Amygdala (tissue), 56 donors: ENCODE results near the gene HES1.

Experiments used
- DNase-seq, 56 donors: peaks; one replicate each; lab custom pipeline; 2025; lab: John Stamatoyannopoulos, UW

The HES1 gene

DNA sequence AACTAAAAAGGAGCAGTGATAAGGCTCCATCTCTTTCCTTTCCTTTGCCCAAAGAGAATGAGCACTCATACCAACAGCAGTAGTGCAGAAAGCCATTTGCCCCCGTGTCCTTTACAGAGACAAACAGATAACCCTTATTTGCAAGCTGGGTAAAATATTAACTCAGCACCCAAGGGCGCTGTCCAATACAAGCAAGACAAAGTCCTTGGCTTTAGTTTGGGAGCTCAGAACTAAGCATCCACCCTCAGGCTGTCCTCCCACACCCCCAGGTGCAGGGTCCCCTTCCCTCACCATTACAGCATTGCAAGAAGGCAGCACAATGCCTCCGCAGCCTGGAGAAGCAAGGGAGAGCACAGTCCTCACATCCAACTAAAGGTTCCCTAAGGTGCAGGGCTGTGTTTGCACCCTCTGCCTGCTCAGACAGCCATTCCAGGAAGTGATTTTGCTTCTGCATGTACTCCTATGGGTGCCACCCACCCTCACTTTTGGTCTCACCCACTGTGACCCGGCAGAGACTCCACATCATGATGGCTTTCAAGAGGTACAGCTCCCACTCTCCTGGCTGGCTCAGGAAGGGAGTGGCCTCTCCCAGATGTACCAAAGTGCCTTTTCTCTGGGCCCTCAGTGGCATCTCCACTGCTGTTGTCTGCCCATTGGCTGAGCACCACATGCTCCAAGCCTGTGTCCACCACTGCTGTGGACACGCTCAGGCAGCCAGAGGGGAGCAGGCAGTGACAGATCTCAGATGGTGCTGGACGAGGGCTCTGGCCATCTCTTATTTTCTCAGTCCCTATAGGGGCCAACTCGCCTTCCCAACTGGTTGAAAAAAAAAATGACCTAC is 34.1 kb upstream of the HES1 start:
- no peak for DNase-seq

GRCh38 chr3:194102436-194102835 is 33.5 kb upstream of the HES1 start:
- DNase-seq: no peak

DNA sequence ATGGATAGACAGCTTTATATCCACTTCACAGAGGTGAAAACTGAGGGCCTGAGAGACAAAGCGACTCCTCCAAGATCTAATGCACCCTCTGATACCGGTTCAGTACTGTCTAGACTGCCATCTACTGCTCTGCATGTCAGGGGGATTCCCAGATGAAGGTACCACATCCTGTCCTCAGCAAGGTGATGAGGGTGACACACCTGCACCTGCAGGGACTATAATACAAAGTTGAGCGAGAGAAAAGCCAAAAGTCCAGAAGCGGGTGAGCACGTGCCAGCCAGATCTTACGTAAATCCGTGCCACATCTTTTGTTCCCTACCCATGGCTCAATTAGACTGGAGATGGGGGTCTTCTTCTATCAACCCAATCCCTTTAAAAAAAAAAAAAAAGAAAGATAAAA is 32.4 kb upstream of the HES1 start:
- DNase-seq: no peak

DNA sequence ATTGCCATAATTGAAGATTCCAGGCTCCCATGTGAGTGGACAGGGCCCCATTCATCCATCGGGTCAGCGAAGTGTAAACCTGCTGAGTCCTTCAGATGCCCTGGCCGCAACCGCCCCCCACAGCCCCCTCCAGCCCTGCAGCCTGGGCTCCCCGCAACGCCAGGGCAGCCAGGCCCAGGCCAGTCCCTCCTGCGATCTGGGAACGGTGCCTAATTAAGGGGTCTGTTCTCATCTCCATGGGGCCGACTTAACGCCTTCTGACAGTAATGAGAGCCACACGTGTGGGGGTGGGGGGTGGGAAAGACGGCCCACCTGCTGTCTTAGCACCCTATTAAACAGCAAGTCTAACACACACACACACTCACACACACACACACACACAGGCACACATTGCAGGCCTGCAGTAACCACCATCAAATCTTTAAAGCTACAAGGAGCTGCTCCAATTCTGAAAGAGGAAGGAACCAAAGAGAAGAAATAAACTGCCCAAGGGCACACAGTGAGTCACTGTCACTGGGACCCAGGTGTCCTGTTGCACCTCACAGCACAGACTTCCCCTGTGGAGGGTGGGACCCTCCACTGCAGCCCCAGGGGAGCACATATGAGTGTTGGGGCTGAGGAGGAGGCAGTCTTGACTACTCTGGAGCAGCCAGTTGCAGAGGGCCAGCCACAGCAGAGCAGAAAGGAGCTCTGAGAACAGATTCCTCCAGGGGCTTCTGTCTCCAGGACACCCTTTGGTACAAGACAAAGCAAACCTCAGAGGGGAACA is 31.8 kb upstream of the HES1 start:
- no peak for DNase-seq

DNA sequence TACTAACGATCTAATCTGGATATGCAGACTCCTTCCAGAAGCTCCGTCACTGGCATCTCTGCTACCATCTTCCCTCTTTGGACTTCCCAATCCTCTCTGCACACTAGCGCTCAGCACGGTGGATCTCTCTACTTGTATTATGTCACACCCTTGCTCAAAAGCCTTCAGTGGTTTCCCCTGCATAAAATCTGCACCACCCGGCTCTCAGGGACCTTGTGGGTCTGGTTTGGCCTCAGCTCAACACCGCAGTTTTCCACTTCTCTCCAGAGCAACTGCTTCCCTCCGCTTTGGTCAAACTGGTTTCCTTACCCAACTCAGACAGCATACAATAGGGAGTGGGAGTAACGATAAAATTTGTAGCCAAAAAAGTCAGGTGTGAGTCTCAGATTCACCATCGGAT is 30.7 kb upstream of the HES1 start:
- no peak for DNase-seq

- DNase-seq: no peak
Measured at GRCh38 chr3:194107107-194107506, 28.8 kb upstream of the HES1 start.

GRCh38 chr3:194109192-194109863 is 26.6 kb upstream of the HES1 start:
- no peak for DNase-seq

DNA sequence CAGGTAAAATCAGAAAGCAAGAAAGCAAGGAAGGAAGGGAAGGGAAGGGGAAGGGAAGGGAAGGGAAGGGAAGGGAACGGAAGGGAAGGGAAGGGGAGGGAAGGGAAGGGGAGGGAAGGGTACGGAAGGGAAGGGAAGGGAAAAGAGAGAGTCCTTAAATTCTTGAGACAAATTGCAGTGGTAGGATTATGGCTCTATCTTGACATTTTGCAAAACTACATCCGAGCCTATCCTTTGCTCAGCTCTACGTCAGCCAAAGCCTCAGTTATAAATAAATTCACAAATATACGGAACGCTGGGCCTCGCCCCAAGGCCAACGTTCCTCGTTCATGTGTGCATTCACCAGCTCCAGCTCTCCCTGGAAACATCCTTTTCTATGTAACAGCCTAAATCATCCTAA is 25.5 kb upstream of the HES1 start:
- DNase-seq: no peak

DNA sequence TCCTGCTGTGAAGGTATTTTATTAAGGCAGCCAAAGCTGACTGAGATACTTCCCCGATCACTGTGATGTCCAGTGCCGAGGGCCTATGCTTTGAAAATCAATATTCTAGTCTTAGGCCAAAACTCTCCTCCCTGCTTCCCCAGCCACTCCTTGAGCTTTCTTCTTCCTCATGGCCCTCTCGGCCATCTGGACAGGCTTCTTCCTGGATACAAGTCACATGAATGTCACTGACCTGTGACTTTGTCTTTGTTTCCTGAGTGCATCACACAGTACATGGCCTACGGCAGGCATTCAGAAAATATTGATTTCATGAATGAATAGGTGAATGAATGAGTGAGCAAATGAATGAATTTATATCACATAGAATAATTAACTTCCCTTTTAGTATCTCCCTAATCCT is 24.6 kb upstream of the HES1 start:
- DNase-seq: no peak

GRCh38 chr3:194112120-194113106 is 23.5 kb upstream of the HES1 start:
- no peak for DNase-seq

- no peak for DNase-seq
Measured at GRCh38 chr3:194114123-194114522, 21.8 kb upstream of the HES1 start.

- DNase-seq: no peak
Measured at GRCh38 chr3:194117104-194117845, 18.7 kb upstream of the HES1 start.

GRCh38 chr3:194118920-194119319 is 17.0 kb upstream of the HES1 start:
- DNase-seq: no peak

DNA sequence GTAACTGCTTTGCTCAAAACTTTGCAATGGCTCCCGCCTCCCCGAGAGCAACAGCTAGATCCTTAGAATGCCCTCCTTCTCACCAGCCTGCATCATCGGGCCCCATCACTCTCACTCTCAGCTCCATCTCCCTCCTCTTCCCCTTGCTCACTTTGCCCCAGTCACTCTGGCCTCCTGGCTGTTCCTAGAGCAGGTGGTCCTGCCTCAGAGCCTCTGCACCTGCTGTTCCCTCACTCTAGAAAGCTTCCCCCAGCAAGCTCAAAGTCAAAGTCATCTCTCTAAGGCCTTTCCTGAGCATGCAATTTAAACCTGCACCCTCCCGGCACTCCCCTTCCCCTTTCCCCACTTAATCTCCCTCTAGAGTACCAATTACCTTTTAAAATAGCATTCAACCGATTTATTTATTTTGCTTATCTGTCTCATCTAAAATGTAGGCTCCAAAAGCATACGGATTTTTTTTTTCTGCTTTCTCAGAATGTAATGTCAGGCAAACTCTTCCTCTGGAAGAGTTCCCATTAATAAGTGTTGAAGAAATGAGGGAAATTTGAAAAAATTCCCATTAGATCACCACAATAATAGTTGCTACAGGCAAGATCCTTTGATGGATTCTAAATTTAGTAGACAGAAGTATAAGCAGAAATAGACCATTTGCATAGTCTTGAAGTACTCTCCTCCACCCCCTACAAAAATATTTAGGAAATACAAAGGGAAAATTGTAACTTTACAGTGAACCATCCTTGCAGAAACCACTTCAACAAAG is 15.9 kb upstream of the HES1 start:
- no peak for DNase-seq

GRCh38 chr3:194120789-194121770 is 14.9 kb upstream of the HES1 start:
- DNase-seq: no peak

- no peak for DNase-seq
Measured at GRCh38 chr3:194121891-194122631, 13.9 kb upstream of the HES1 start.

- DNase-seq: no peak
Measured at GRCh38 chr3:194123726-194124125, 12.2 kb upstream of the HES1 start.
